Astrocyte of the hippocampus (primary cell): Measurements from ENCODE around the gene NETO2.
"Not testable (repeated sequence)": the region's sequence is repeated elsewhere in the genome, so short reads cannot be mapped to it uniquely, and the experiment has no call there.

Source experiments
- DNase-seq: peaks from one replicate; pipeline ENCODE4 v3.0.0; 2011; ENCODE audit warnings: low read depth, low spot score

The NETO2 gene, protein sequence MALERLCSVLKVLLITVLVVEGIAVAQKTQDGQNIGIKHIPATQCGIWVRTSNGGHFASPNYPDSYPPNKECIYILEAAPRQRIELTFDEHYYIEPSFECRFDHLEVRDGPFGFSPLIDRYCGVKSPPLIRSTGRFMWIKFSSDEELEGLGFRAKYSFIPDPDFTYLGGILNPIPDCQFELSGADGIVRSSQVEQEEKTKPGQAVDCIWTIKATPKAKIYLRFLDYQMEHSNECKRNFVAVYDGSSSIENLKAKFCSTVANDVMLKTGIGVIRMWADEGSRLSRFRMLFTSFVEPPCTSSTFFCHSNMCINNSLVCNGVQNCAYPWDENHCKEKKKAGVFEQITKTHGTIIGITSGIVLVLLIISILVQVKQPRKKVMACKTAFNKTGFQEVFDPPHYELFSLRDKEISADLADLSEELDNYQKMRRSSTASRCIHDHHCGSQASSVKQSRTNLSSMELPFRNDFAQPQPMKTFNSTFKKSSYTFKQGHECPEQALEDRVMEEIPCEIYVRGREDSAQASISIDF

DNA sequence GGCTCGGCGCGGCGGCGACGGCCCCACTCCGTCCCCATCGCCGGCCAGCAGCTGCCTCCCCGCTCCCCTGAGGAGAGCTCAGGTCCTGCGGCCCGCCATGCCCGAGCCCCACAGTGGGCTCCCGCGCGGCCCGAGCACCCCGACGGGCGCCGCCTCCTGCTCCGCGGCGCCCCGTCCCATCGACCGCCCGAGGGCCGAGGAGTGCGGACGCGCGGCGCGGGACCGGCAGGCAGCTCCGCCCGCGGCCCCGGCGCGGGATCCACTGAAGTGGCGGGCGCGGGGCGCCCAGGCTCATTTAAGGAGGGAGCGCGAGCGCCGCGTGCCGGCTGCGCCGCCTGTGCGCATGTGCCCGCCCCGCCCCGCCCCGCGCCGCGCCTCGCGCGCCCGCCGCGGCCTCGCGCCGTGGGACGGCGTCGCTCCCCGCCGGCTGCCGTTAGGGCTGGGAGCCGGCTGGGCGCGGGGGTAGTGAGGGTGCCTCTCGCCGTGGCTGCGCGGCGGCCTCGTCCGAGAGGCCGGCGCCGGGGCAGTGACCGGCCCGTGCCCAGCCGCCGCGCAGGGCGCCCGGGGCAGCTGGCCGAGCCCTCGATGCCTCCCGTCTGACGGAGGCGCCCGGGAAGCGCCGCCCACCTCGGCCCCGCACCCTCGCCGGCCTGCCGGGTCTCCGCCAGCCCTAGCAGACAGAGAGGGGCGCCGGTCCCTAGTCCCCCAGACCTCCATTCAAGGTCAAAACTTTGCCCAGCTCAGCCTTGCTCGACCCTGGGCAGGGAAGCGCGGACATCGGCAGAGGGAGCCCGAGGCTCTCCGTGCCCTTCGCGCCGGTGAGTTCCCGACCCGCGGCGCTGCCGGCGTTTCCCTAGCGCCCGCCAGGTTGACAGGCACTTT lies at the start of gene NETO2:
Gene NETO2 (minus strand): TSS at position 269 of the 882 bp plus-strand sequence. CDS start 333 bp downstream, outside the sequence.
- peak; percentile 90 for DNase-seq

DNA sequence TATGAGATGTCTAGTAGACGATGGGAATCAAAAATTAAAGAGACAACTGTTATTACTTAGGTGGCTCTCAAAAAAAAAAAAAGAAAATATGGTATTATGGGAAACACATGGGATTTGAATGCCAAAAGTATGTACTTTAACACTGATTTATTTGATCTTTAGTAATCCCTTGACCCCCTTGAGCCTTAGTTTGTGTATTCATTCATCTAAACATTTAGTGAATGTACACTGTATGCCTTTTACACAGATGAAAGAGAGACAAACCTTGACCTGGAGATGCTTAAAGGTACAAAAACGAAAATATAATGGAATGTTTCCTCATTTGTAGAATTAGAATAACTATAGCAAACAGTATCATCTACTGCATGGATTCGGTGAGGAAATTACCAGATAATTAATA lies 38.6 kb upstream of the NETO2 start:
- no peak for DNase-seq

DNA sequence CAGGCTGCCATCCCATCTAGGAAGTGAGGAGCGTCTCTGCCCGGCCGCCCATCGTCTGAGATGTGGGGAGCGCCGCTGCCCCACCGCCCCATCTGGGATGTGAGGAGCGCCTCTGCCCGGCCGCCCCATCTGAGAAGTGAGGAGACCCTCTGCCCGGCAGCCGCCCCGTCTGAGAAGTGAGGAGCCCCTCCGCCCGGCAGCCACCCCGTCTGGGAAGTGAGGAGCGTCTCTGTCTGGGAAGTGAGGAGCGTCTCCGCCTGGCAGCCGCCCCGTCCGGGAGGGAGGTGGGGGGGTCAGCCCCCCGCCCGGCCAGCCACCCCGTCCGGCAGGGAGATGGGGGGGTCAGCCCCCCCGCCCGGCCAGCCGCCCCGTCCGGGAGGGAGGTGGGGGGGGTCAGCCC lies 37.3 kb upstream of the NETO2 start:
- not testable (repeated sequence) for DNase-seq

DNA sequence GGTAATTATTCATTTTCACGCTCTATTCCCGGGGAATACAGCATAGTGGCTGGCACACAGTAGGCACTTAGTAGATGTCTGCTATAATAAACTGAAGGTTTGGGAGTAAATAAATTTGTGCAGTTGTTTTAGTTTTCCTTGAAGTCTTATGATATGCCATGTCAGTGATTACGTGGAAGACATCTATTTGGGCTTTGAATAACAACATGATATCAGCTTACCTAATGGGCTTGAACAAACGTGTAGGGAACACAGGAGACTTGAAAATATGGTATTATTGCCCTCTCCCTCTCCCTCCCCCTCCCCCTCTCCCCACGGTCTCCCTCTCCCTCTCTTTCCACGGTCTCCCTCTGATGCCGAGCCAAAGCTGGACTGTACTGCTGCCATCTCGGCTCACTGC lies 36.3 kb upstream of the NETO2 start:
- no peak for DNase-seq

DNA sequence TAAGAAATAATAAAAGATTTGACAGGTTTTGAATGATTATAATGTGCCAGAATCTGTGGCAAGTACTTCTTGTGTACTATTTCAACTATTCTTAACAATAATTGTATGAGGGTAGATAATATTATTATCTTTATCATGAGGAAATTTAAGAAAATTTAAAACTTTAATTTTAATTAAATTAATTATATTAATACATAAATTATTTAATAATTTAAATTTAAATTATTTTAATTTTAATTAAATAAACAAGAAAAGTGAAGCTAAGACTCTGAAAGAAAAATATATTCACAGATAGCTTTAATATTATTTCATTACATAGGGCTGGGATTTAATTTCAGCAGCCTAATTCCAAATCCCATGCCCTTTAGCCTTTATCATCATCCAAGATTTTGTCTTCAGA lies 31.4 kb upstream of the NETO2 start:
- no peak for DNase-seq

DNA sequence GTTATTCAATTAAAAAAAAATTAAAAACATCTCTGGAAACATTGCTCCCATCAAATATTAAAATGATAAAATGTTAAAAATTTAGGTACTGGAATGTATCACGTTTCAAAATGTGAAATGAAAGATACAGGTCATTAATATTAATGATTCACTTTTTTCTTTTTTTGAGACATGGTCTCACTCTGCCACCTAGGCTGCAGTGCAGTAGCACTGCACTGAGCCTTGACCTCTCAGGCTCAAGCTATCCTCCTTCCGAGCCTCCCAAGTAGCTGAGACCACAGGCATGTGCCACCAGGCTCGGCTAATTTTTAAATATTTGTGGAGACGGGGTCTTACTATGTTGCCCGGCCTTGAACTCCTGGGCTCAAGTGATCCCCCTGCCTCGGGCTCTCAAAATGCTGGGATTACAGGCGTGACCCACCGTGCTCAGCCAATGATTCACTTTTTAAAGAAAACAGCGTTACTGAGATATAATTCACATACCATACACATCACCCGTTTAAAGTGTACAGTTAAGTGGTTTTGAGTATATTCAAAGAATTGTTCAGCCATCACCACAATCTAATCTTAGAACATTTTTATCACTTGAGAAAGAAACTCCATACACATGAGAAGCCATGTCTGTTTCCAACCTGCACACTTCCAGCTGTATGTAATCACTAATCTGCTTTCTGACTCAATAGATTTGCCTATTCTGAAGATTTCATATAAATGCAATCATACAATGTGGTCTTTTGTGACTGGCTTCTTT lies 19.1 kb upstream of the NETO2 start:
- peak; percentile 23 for DNase-seq

DNA sequence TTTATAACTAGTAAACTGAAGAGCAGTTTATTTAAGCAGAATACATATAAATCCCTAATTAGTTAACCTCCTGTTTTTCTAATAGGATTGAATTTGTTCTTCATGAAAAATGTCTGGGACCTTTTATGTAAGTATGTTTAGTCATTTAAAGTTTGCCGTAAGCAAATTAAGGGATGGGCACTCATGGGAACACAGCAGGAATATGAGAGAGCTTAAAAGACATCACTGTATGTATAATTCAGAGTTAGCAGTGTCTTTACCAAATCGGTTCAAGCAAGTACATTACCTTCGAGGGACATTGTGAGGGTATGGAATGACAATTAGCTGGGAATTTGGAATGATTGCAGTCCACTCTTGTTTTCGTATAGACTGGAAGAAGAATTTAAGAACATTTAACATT lies 17.7 kb upstream of the NETO2 start:
- DNase-seq = no peak

DNA sequence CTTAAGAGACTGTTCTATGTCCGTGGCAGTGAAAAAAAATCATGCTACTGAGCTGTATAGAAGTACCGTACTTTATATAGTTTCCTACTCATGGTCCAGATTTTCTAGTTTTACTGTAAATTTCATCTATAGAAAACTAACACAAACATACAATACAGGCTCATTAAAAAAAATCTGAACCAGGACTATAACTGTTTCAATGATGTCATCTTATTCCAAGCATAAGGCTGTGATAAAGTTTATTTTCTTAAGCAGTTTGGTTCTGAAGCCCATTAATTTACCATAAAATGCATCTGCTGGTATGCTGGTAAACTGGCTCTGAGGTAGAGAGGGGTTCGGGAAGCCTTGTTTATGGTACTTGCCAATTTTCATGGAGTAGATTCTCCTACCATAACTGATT lies 16.7 kb upstream of the NETO2 start:
- DNase-seq = no peak

DNA sequence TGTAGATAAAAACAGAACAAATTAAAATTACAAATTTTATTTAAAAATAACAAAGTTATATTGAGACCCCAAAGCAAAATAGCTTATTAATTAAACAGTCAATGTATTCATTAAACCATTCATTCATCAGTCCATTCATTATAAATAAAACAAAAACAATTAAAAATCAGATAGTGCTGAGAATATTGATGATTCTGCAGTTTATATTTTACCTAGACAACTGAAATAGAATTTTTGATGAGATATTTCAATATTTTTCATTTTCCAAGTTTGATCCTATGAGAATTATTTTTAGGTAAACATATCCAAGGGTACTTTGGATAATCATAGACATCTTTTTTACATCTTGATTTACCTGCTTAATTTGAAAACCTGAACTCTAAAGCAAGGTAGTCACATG lies 15.2 kb upstream of the NETO2 start:
- no peak for DNase-seq

DNA sequence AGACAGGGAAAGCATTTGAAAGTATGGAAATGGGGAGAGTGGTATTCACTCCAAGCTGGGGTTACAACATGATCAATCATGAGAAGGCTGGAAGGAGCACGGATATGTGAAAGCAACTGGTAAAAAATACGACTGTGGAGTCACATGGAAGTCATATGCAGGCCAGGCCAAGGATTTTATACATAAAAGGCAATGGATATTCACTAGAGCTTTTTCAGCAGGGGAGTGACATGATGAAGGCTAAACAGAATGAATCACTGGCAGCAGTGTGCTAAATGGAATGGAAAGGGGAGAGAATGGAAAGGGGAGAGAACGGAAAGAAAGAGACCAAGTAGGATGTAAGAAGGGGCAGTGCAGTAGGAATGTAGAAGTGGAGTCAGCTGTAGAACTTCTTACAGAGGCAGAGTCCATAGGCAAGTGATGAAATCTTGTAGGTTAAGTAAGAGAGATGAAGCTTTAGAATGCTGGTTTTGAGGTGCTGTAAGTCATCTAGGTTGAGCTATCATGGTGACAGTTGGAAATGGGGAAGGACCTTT lies 13.0 kb upstream of the NETO2 start:
- DNase-seq = peak; percentile 22

DNA sequence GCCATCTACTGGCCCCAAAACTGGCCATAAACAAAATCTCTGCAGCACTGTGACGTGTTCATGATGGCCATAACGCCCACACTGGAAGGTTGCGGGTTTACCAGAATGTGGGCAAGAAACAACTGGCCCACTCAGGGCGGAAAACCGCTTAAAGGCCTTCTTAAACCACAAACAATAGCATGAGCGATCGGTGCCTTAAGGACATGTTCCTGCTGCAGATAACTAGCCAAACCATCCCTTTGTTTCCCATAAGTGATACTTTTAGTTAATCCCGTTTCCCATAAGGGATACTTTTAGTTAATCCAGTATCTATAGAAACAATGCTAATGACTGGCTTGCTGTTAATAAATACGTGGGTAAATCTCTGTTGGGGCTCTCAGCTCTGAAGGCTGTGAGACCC lies 8.8 kb upstream of the NETO2 start:
- not testable (repeated sequence) for DNase-seq

DNA sequence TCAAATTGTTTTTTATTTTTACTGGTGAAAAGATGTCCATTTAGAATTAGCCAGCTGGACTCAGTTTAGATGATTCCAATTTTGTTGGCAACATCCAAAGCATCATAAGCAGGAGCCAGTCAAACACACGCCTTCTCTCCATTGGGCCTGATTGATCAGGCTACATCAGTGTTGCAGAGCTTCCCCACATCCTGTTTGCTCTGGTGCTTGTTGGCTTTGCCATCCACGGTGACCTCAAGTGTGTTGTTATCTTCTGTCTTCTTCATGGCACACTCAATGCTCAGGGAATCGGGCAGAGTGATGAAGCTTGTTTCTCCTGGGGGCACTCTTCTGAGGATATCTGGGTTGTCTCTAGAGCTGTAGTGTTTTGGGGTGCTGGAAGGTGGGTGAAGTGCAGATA lies 6.3 kb upstream of the NETO2 start:
- no peak for DNase-seq

DNA sequence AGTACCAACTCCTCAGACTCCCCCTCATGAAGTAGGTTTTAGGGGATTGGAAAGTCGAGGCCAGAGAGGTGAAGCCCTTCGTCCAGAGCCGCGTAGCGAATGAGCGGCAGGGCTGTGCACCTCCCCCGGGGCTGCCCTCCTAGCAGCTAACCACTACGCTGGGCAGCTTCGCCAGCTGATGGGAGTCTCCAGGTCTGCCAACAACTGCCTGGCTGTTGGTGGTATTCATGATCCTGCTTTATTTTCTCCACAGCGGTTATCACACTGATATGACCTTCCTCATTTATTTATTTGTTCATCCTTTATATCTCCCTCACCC lies 773 bp upstream of the NETO2 start:
- DNase-seq = no peak

DNA sequence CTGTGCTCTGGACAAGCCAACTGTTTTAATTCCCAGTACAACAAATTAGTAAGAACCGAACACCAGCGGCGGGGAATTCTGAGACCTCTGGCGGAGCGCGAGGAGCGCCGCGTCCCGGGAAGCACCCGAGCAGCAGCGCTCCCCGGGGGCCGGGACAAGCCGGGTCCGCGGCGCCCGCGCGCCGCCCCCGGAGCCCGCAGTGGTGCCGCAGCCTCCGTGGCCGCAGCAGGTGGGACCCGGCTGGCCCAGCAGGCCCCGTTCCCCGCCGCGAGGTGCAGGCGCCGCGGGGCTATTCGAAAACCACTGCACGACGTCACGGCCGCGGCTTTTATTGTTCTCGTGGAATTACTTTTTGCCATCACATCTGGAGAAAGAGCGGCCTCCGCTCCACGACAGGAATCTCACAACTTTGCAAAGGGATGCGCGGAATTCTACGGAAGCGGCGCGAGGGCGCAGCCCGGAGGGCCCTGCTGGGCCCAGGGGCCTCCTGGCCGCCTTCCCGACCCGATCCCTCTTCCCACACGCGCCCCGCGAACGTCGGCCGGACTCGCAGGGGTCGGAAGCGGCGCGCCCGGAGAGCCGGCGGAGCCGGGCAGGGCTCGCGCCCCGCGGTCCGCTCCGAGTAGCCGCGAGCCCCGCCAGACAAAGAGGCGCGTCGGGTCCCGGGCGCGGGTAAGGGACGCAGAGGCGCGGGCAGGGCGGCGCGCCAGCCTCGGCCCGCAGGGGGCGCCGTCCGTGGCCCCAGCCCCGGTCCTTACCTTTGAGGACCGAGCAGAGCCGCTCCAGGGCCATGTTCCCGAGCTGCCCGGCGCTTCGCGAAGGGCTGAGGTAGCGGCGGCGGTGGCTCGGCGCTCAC lies 696 bp downstream of the NETO2 start:
- peak; percentile 94 for DNase-seq

DNA sequence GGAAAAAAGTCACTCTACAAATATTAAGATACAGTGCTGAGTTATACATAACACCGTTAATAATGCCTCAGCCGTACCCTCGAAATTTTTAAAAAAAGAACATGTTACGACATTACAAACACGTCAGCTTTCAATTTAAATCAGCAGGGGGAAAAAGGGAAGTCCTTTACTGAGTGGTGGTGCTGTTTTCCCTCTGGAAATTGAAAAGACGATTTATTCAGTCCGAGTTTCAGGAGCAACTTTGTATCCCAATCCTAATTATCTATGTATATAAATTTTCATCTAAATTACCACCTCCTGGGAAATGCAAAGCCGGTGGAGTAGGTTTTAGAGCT lies 1.3 kb downstream of the NETO2 start:
- DNase-seq = no peak

DNA sequence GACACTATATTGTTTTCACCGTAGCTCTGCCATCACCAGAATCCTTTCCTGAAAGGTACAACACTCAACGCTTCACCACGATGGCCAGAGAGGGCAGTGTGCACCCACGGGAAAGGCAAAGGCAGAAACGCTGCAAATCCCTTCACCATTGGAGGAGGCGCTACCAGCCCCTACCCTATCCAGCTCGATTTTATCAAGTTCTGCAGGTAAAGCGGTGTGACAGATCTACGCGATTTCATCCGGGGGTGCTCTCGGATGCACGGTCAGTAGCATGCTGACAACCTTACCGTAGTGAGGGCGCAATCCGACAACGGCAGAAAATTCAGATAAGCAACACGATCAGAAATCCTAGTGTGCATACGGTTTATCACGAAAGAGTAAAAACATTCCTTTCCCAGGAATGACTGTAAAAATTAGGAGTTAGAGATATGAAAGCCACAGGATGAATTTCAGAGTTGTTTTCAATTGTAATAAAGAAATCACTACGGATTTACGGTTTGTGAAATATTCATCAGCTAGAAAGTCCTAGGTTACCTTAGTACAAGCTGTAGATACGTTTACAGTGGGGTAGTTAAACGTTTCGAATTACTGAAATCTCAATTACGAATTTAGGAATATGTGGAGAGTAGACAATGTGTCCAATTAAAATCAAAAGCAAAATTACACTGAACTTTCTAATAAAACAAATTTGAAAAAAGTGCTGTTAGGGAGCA lies 1.8 kb downstream of the NETO2 start:
- peak; percentile 94 for DNase-seq

DNA sequence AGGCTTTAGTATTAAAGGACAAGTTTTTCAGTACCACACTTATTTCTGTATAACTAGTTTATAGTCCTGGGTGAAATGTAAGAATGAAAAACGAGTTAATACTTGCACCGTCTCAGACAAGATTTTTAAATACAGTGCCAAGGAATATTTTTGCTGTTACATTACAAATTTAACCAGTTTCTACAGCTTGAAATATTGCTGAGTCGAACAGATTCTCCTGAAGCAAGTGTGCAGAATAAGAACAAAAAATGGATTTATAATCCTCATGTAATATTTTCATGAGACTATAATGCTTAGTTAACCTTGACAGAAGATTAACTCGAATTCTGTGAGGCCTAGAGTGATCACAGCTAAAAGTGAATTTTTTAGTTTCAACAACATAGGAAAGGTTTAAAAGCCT lies 3.1 kb downstream of the NETO2 start:
- DNase-seq = no peak

DNA sequence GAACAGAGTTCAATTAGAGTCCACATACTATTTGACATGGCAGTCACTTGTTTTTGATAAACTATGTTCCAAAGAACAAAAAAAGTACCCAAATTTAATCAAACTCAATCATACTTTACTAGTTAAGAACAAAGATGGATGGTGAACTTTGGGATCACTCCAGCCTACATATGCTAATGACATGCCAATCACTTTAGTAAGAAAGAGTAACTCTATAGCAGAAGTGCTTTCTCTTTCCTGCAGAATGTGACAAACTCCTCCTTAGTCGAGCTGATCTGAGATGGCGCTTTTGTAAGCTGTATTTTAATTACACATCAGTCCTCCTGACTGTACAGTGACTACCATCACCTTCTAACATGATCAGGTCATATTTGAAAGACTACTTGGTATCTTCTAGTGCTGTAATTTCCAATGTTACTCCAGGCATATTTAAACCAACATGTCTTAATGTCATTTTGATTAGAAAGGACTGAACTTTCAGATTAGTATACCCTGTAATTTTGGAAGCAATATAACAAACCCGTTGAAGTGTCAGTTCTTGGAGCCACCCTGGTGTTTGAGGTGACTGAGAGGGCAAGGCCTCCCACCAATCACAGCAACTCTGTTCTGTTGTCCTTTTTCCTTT lies 4.1 kb downstream of the NETO2 start:
- peak; percentile 58 for DNase-seq

DNA sequence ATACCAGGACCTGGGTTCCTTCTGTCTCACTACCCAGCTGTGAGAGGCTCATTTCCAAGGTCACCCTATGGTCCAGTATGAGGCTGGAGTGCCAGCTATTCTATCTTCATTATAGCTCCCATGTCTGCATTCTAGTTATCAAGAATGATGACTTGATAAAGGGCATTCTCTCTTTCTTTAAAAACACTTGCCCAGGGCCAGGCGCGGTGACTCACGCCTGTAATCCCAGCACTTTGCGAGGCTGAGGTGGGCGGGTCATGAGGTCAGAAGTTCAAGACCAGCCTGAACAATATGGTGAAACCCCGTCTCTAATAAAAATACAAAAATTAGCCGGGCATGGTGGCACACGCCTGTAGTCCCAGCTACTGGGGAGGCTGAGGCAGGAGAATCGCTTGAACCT lies 5.8 kb downstream of the NETO2 start:
- peak; percentile 33 for DNase-seq
